H1 (cell line): Measurements from ENCODE around the gene GLUD1. TPM values are rescaled to one million over a fixed set of nuclear protein-coding genes. Genes with fewer than 3 reads are reported as not detected.

Experiments
- CTCF ChIA-PET: fragments of 300-600 bp; sonication (Branson Sonifier 250); formaldehyde crosslinking; loops from one replicate; lab custom pipeline; 2021; ENCODE audit not compliant: partially characterized antibody; lab: Charles Lee
- POLR2A ChIA-PET: fragments of 300-600 bp; sonication (Branson Sonifier 250); formaldehyde crosslinking; loops from one replicate; lab custom pipeline; 2021; ENCODE audit warnings: inconsistent platforms; ENCODE audit not compliant: partially characterized antibody; lab: Charles Lee
- DNase-seq, 2 experiments: peaks; one replicate each; pipeline versions ENCODE4 v3.0.0 to v3.0.0-alpha.2; 2010 to 2022; ENCODE audit warnings: low spot score in 2 of 2, low read depth in 1 of 2, mixed read lengths in 1 of 2
- FAIRE-seq: peaks from 2 replicates; lab custom pipeline; 2011; peaks lifted over from hg19 to GRCh38; lab: Jason Lieb, UNC
- H2AFZ ChIP-seq: 2 replicates; pipeline ENCODE4 v1.8.1; 2012; ENCODE audit warnings: low read length, inconsistent platforms
- H2AK5ac ChIP-seq: 2 replicates; pipeline ENCODE4 v1.6.1; 2013; ENCODE audit warnings: low read depth, low read length
- H2BK120ac ChIP-seq: replicated peaks from 2 replicates; pipeline ENCODE3; 2013; ENCODE audit warnings: low read depth, low read length, inconsistent platforms
- H2BK12ac ChIP-seq: 2 replicates; pipeline ENCODE4 v1.6.1; 2013; ENCODE audit warnings: low read depth, low read length
- H2BK15ac ChIP-seq: 2 replicates; pipeline ENCODE4 v1.6.1; 2013; ENCODE audit warnings: low read length
- H2BK20ac ChIP-seq: 2 replicates; pipeline ENCODE4 v1.6.1; 2013; ENCODE audit warnings: low read length
- H2BK5ac ChIP-seq: 2 replicates; pipeline ENCODE4 v1.6.1; 2013; ENCODE audit warnings: low read depth, low read length
- H3K14ac ChIP-seq: 2 replicates; pipeline ENCODE4 v1.6.1; 2013; ENCODE audit warnings: inconsistent platforms; ENCODE audit not compliant: insufficient read length
- H3K18ac ChIP-seq: 2 replicates; pipeline ENCODE4 v1.6.1; 2013; ENCODE audit warnings: low read length; ENCODE audit errors: extremely low read depth
- H3K23ac ChIP-seq: 2 replicates; pipeline ENCODE4 v1.6.1; 2013; ENCODE audit warnings: inconsistent platforms; ENCODE audit not compliant: insufficient read length
- H3K23me2 ChIP-seq: 2 replicates; pipeline ENCODE4 v1.6.1; 2013; ENCODE audit warnings: low read depth, low read length
- H3K27ac ChIP-seq: 2 replicates; pipeline ENCODE4 v1.6.1; 2011; ENCODE audit warnings: low read depth, low read length, inconsistent platforms
- H3K27me3 ChIP-seq, 4 experiments: replicated peaks in 1 of 4; 1 replicate in 1 of 4; 2 replicates in 3 of 4; pipeline versions ENCODE4 v1.6.1 to v1.8.1; 2011 to 2013; ENCODE audit warnings: low read length in 3 of 4, mild to moderate bottlenecking in 3 of 4, inconsistent platforms in 2 of 4, mixed read lengths in 2 of 4, moderate library complexity in 1 of 4; ENCODE audit not compliant: control insufficient read depth in 3 of 4, insufficient read depth in 3 of 4; ENCODE audit errors: extremely low read depth in 1 of 4
- H3K36me3 ChIP-seq, 4 experiments: 2 replicates each; pipeline versions ENCODE4 v1.6.1 to v1.8.1; 2011 to 2013; ENCODE audit warnings: mild to moderate bottlenecking in 4 of 4, low read length in 3 of 4, moderate library complexity in 2 of 4, control low read depth in 1 of 4, inconsistent platforms in 1 of 4; ENCODE audit not compliant: insufficient read depth in 4 of 4, control insufficient read depth in 2 of 4
- H3K4ac ChIP-seq: replicated peaks from 2 replicates; pipeline ENCODE3; 2013; ENCODE audit warnings: low read length, low read depth, mixed read lengths, inconsistent platforms; ENCODE audit not compliant: insufficient read length
- H3K4me1 ChIP-seq, 4 experiments: replicated peaks in 1 of 4; 1 replicate in 1 of 4; 2 replicates in 3 of 4; pipeline versions ENCODE4 v1.6.1 to v1.8.1; 2011 to 2013; ENCODE audit warnings: low read length in 3 of 4, inconsistent platforms in 2 of 4, mixed read lengths in 1 of 4; ENCODE audit not compliant: insufficient read depth in 4 of 4, control insufficient read depth in 3 of 4
- H3K4me2 ChIP-seq, 2 experiments: 2 replicates each; pipeline versions ENCODE4 v1.6.1 to v1.8.1; 2011 to 2013; ENCODE audit warnings: low read depth in 2 of 2, low read length in 2 of 2, control low read depth in 1 of 2, inconsistent platforms in 1 of 2, mild to moderate bottlenecking in 1 of 2; ENCODE audit not compliant: insufficient read depth in 1 of 2
- H3K4me3 ChIP-seq, 4 experiments: fragments of 200-600, 300-600 bp in 1 of 4; sonication (generic), shearing (Covaris generic), sonication (Bioruptor Twin) in 1 of 4; 2 replicates each; pipeline versions ENCODE4 v1.5.1 to v1.8.1; 2011 to 2016; ENCODE audit warnings: low read length in 4 of 4, low read depth in 3 of 4, control low read depth in 2 of 4, inconsistent platforms in 2 of 4, mild to moderate bottlenecking in 2 of 4, mixed read lengths in 1 of 4, moderate library complexity in 1 of 4; ENCODE audit not compliant: insufficient read depth in 2 of 4; ENCODE audit errors: extremely low read depth in 1 of 4
- H3K56ac ChIP-seq: replicated peaks from 2 replicates; pipeline ENCODE3; 2013; ENCODE audit warnings: low read depth, mild to moderate bottlenecking, mixed read lengths, low read length, inconsistent platforms; ENCODE audit not compliant: insufficient read length
- H3K79me1 ChIP-seq: 2 replicates; pipeline ENCODE4 v1.6.1; 2013; ENCODE audit warnings: low read depth, low read length, control low read depth
- H3K79me2 ChIP-seq, 2 experiments: 2 replicates each; pipeline versions ENCODE4 v1.6.1 to v1.8.1; 2012 to 2013; ENCODE audit warnings: low read length in 2 of 2, mild to moderate bottlenecking in 2 of 2, inconsistent platforms in 1 of 2; ENCODE audit not compliant: insufficient read depth in 2 of 2, control insufficient read depth in 1 of 2
- H3K9ac ChIP-seq, 4 experiments: replicated peaks in 1 of 4; 1 replicate in 1 of 4; 2 replicates in 3 of 4; pipeline versions ENCODE4 v1.6.1 to v1.8.1; 2011 to 2013; ENCODE audit warnings: low read depth in 3 of 4, low read length in 3 of 4, control low read depth in 2 of 4, mild to moderate bottlenecking in 2 of 4, moderate library complexity in 2 of 4, inconsistent platforms in 1 of 4; ENCODE audit errors: extremely low read depth in 1 of 4
- H3K9me3 ChIP-seq, 2 experiments: 2 replicates each; pipeline versions ENCODE4 v1.6.1 to v1.8.1; 2012 to 2013; ENCODE audit warnings: mild to moderate bottlenecking in 2 of 2, moderate library complexity in 2 of 2, control low read depth in 1 of 2, inconsistent platforms in 1 of 2, low read depth in 1 of 2, low read length in 1 of 2, mixed read lengths in 1 of 2; ENCODE audit not compliant: insufficient read depth in 2 of 2
- H4K20me1 ChIP-seq, 2 experiments: replicated peaks in 1 of 2; 2 replicates each; pipeline versions ENCODE3 to v1.8.1; 2011 to 2013; ENCODE audit warnings: inconsistent platforms in 2 of 2, low read length in 2 of 2, mild to moderate bottlenecking in 1 of 2; ENCODE audit not compliant: insufficient read depth in 2 of 2, control insufficient read depth in 1 of 2
- H4K5ac ChIP-seq: 2 replicates; pipeline ENCODE4 v1.6.1; 2013; ENCODE audit warnings: low read length, low read depth, mixed read lengths, inconsistent platforms; ENCODE audit not compliant: insufficient read length
- H4K8ac ChIP-seq: 2 replicates; pipeline ENCODE4 v1.8.0; 2013; ENCODE audit warnings: mild to moderate bottlenecking, moderate library complexity, low read length, inconsistent platforms; ENCODE audit not compliant: insufficient read depth; ENCODE audit errors: extremely low read depth
- H4K91ac ChIP-seq: replicated peaks from 2 replicates; pipeline ENCODE3; 2013; ENCODE audit warnings: low read length, mixed read lengths, inconsistent platforms; ENCODE audit not compliant: insufficient read length
- BCL11A ChIP-seq, 2 experiments: IDR thresholded peaks; one replicate each; pipeline ENCODE4 v1.6.1; 2011; ENCODE audit warnings: low read depth in 2 of 2, low read length in 2 of 2, mild to moderate bottlenecking in 2 of 2
- BRCA1 ChIP-seq: IDR thresholded peaks from 2 replicates; pipeline ENCODE4 v1.6.1; 2012; ENCODE audit warnings: low read depth, low read length, improper control_type of control experiment
- CEBPB ChIP-seq: IDR thresholded peaks from 2 replicates; pipeline ENCODE4 v1.6.1; 2012; ENCODE audit warnings: low read depth, low read length
- GTF2F1 ChIP-seq: IDR thresholded peaks from 2 replicates; pipeline ENCODE4 v1.6.1; 2012; ENCODE audit warnings: low read depth, low read length, improper control_type of control experiment, borderline replicate concordance
- JUN ChIP-seq: IDR thresholded peaks from 2 replicates; pipeline ENCODE4 v1.6.1; 2011; ENCODE audit warnings: low read depth, mild to moderate bottlenecking, improper control_type of control experiment, low read length
- JUND ChIP-seq: IDR thresholded peaks from 2 replicates; pipeline ENCODE4 v1.6.1; 2011; ENCODE audit warnings: mild to moderate bottlenecking, improper control_type of control experiment, low read length
- KDM4A ChIP-seq: IDR thresholded peaks from one replicate; pipeline ENCODE4 v1.7.1; 2012; ENCODE audit warnings: low read depth, mild to moderate bottlenecking, moderate library complexity, low read length, inconsistent platforms; ENCODE audit not compliant: severe bottlenecking
- RBBP5 ChIP-seq: IDR thresholded peaks from 2 replicates; pipeline ENCODE4 v1.7.1; 2012; ENCODE audit warnings: low read depth, mild to moderate bottlenecking, inconsistent platforms, low read length, moderate library complexity, borderline replicate concordance
- RFX5 ChIP-seq: IDR thresholded peaks from 2 replicates; pipeline ENCODE4 v1.6.1; 2011; ENCODE audit warnings: low read depth, low read length, improper control_type of control experiment, borderline replicate concordance
- RXRA ChIP-seq: IDR thresholded peaks from 2 replicates; pipeline ENCODE4 v1.6.1; 2011; ENCODE audit warnings: low read depth, mild to moderate bottlenecking, low read length, moderate library complexity; ENCODE audit not compliant: insufficient read depth
- SIRT6 ChIP-seq: IDR thresholded peaks from one replicate; pipeline ENCODE4 v1.7.1; 2012; ENCODE audit warnings: low read length, inconsistent platforms
- SIX5 ChIP-seq: IDR thresholded peaks from 2 replicates; pipeline ENCODE4 v1.6.1; 2011; ENCODE audit warnings: mild to moderate bottlenecking, low read depth, low read length
- SP1 ChIP-seq: IDR thresholded peaks from 2 replicates; pipeline ENCODE4 v1.6.1; 2011; ENCODE audit warnings: low read depth, low read length
- SP4 ChIP-seq: IDR thresholded peaks from 2 replicates; pipeline ENCODE4 v1.6.1; 2012; ENCODE audit warnings: low read length, inconsistent platforms
- TCF12 ChIP-seq: IDR thresholded peaks from 2 replicates; pipeline ENCODE4 v1.6.1; 2011; ENCODE audit warnings: low read depth, mild to moderate bottlenecking, low read length
- WGBS, 2 experiments: shearing (Covaris generic) in 1 of 2; methylation state at CpG; one replicate each; pipeline versions ENCODE4 v1.1.6 to v1.1.7; 2013 to 2015; ENCODE audit warnings: low lambda C conversion rate in 2 of 2, mixed read lengths in 2 of 2, inconsistent platforms in 1 of 2, low coverage in 1 of 2, missing lambda C conversion rate in 1 of 2; ENCODE audit not compliant: insufficient replicate concordance in 2 of 2, insufficient coverage in 1 of 2, insufficient read length in 1 of 2; ENCODE audit errors: extremely low coverage in 1 of 2, missing lambda C conversion rate in 1 of 2; 5-methylcytosine and 5-hydroxymethylcytosine counted together
- polyA plus RNA-seq, 7 experiments: library from polyadenylated mRNA; depleted of rRNA in 3 of 7; stranded (reverse) in 5 of 7; unstranded in 2 of 7; fragments of >200 nt in 5 of 7; fragments of 200-250 nt in 2 of 7; gene quantifications; 1 replicate in 5 of 7; 2 replicates in 1 of 7; 4 replicates in 1 of 7; pipeline versions ENCODE4 v1.2.1 to v1.2.3, GENCODE V29; 2011 to 2013; ENCODE audit warnings: missing spikeins in 2 of 7, mixed read lengths in 2 of 7
- total RNA-seq: library from RNA; stranded (reverse); fragmentation: NEBNext Ultra II Directional; extraction: Animal tissue kit (Norgen Biotek cat#: 25700); gene quantifications from 2 replicates; pipeline ENCODE4 v1.2.1, GENCODE V29; 2021

The GLUD1 gene
- total and polyA plus RNA-seq, 2 of the 8 experiments (the other 6 are each of a cell fraction or from before 2014, with no cell fraction given), result 41.0 to 96.2 TPM

- Histone ChIP-seq H3K23me2 (no peaks in the 10 kb centered on the region), H4K20me1 (no peaks in the 10 kb centered on the region), H3K23ac (no peak overlapping the region), H3K79me1 (no peaks in the 10 kb centered on the region), H3K9ac (no peak overlapping the region), H2BK5ac (no peak overlapping the region), H2BK12ac (no peak overlapping the region), H4K8ac (no peak overlapping the region), H3K4me2 (no peak overlapping the region), H4K91ac (no peak overlapping the region), H3K27me3 (no peaks in the 10 kb centered on the region), H3K18ac (no peak overlapping the region), H3K36me3 (peaks cover 0 to 54% (median 26%) of the 10 kb centered on the region in 4 experiments; a peak in 7 of 8 replicates), H2BK20ac (no peak overlapping the region), H3K14ac (no peak overlapping the region), H3K56ac (no peak overlapping the region), H3K4ac (no peak overlapping the region), H3K4me1 (no peaks in the 10 kb centered on the region), H2AFZ (no peak overlapping the region), H3K9me3 (no peaks in the 10 kb centered on the region), H2AK5ac (no peak overlapping the region), H2BK120ac (no peak overlapping the region), H3K79me2 (no peaks in the 10 kb centered on the region), H2BK15ac (no peak overlapping the region), H3K27ac (no peak overlapping the region), H3K4me3 (no peak overlapping the region), H4K5ac (no peak overlapping the region)
- 92% methylated on average over 7 of the region's 7 CpGs; no CpG with 5 or more reads in 1 of the 2 experiments for WGBS, 2 experiments
- no peak for FAIRE-seq
- ChIA-PET CTCF (interaction anchor here (0.8 to 4.6 kb wide), 10 partner anchors 8 to 365 kb away, joined by 3 to 23 read pairs (median 5); partner anchors contain the start of gene ADIRF), POLR2A (interaction anchor here (1.3 kb wide), 1 partner anchor 11 kb away, joined by 4 read pairs; no protein-coding TSS in a partner anchor)
- DNase-seq, result no peak
- TF ChIP-seq RFX5 (no peak), SP1 (no peak), JUND (no peak), JUN (no peak), TCF12 (no peak), BCL11A (IDR thresholded peaks at IDR 0.05; ENCODE audit: low read depth in 2 of 2, low read length in 2 of 2) (no peak), GTF2F1 (no peak), CEBPB (no peak), KDM4A (no peak), RBBP5 (no peak), BRCA1 (no peak), SIX5 (no peak), SP4 (no peak), RXRA (no peak), SIRT6 (no peak)
Observed at GRCh38 chr10:87053577-87054181, 41.0 kb downstream of the GLUD1 start.
